DOHH2 (cell line): ENCODE data around the gene FBXO10.

Experiments
- H3F3A ChIP-seq: fragments of 200-600 bp; sonication (generic), shearing (Covaris generic); 2 replicates; pipeline ENCODE4 v1.6.0; 2016; ENCODE audit warnings: antibody characterized with exemption, mild to moderate bottlenecking; ENCODE audit not compliant: control insufficient read depth, insufficient read depth
- H3K27ac ChIP-seq: fragments of 200-600 bp; sonication (generic); 2 replicates; pipeline ENCODE4 v1.5.1; 2014; ENCODE audit warnings: low read depth, mild to moderate bottlenecking, low read length, moderate library complexity
- H3K27me3 ChIP-seq: fragments of 200-600 bp; sonication (generic); 2 replicates; pipeline ENCODE4 v1.6.1; 2014; ENCODE audit warnings: mild to moderate bottlenecking, low read length, mixed read lengths; ENCODE audit not compliant: control insufficient read depth
- H3K36me3 ChIP-seq: fragments of 200-600 bp; sonication (generic); 2 replicates; pipeline ENCODE4 v1.6.1; 2014; ENCODE audit warnings: mild to moderate bottlenecking, low read length, moderate library complexity, mixed read lengths; ENCODE audit not compliant: control insufficient read depth
- H3K4me1 ChIP-seq: fragments of 200-600 bp; sonication (generic); 2 replicates; pipeline ENCODE4 v1.6.1; 2014; ENCODE audit warnings: mild to moderate bottlenecking, low read length, mixed read lengths; ENCODE audit not compliant: control insufficient read depth
- H3K4me2 ChIP-seq: fragments of 200-600 bp; sonication (generic); 2 replicates; pipeline ENCODE4 v1.6.0; 2014; ENCODE audit warnings: mild to moderate bottlenecking, low read length, moderate library complexity
- H3K4me3 ChIP-seq: fragments of 200-600 bp; sonication (generic); 2 replicates; pipeline ENCODE4 v1.5.1; 2014; ENCODE audit warnings: mild to moderate bottlenecking, low read length, mixed read lengths
- H3K79me2 ChIP-seq: fragments of 200-600 bp; sonication (generic); 2 replicates; pipeline ENCODE4 v1.6.1; 2014; ENCODE audit warnings: mild to moderate bottlenecking, low read length, mixed read lengths; ENCODE audit not compliant: control insufficient read depth
- H3K9me2 ChIP-seq: fragments of 200-600 bp; sonication (generic); replicated peaks from 2 replicates; pipeline ENCODE4 v1.6.1; 2014; ENCODE audit warnings: mild to moderate bottlenecking, low read length, mixed read lengths; ENCODE audit not compliant: control insufficient read depth
- H3K9me3 ChIP-seq: fragments of 200-600 bp; sonication (generic); 2 replicates; pipeline ENCODE4 v1.6.1; 2014; ENCODE audit warnings: antibody characterized with exemption, low read length, mixed read lengths; ENCODE audit not compliant: control insufficient read depth, insufficient read depth
- H4K20me1 ChIP-seq: fragments of 200-600 bp; sonication (generic); 2 replicates; pipeline ENCODE4 v1.6.0; 2014; ENCODE audit warnings: low read depth, mild to moderate bottlenecking, antibody characterized with exemption, low read length, moderate library complexity; ENCODE audit not compliant: control insufficient read depth, insufficient read depth
- EZH2phosphoT487 ChIP-seq: fragments of 200-600 bp; sonication (generic); IDR thresholded peaks from 2 replicates; pipeline ENCODE4 v1.6.1; 2017; ENCODE audit warnings: borderline replicate concordance, mild to moderate bottlenecking, antibody characterized with exemption, low read length, moderate library complexity, mixed read lengths
- TF ChIP-seq, protein P1 (sequence below): fragments of 200-600 bp; sonication (generic); IDR thresholded peaks from one replicate; pipeline ENCODE4 v1.5.1; 2014; ENCODE audit warnings: antibody characterized with exemption, mild to moderate bottlenecking, low read depth, low read length; ENCODE audit not compliant: poor library complexity, severe bottlenecking

Gene FBXO10

GRCh38 chr9:37466037-37466709 lies 110.0 kb downstream of the FBXO10 start:
- Histone ChIP-seq H3K79me2 (peaks cover 39% of the 10 kb centered on the region), H3K4me1 (peaks cover 34% of the 10 kb centered on the region), H3K27ac (peak overlapping the region; percentile 74), H3K27me3 (no peaks in the 10 kb centered on the region), H3K4me2 (peak overlapping the region; percentile 99), H4K20me1 (0 out of 2 replicates have a peak, but pooled peaks cover 6% of the 10 kb centered on the region), H3K9me3 (no peaks in the 10 kb centered on the region), H3K36me3 (peaks cover 14% of the 10 kb centered on the region; the same call in 1 of the 2 replicates), H3K4me3 (peak overlapping the region; percentile 98), H3K9me2 (no peaks in the 10 kb centered on the region), H3F3A (peaks cover 7% of the 10 kb centered on the region)
- TF ChIP-seq EZH2phosphoT487, result no peak
- TF ChIP-seq, protein P1, sequence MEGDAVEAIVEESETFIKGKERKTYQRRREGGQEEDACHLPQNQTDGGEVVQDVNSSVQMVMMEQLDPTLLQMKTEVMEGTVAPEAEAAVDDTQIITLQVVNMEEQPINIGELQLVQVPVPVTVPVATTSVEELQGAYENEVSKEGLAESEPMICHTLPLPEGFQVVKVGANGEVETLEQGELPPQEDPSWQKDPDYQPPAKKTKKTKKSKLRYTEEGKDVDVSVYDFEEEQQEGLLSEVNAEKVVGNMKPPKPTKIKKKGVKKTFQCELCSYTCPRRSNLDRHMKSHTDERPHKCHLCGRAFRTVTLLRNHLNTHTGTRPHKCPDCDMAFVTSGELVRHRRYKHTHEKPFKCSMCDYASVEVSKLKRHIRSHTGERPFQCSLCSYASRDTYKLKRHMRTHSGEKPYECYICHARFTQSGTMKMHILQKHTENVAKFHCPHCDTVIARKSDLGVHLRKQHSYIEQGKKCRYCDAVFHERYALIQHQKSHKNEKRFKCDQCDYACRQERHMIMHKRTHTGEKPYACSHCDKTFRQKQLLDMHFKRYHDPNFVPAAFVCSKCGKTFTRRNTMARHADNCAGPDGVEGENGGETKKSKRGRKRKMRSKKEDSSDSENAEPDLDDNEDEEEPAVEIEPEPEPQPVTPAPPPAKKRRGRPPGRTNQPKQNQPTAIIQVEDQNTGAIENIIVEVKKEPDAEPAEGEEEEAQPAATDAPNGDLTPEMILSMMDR, result no peak

DNA sequence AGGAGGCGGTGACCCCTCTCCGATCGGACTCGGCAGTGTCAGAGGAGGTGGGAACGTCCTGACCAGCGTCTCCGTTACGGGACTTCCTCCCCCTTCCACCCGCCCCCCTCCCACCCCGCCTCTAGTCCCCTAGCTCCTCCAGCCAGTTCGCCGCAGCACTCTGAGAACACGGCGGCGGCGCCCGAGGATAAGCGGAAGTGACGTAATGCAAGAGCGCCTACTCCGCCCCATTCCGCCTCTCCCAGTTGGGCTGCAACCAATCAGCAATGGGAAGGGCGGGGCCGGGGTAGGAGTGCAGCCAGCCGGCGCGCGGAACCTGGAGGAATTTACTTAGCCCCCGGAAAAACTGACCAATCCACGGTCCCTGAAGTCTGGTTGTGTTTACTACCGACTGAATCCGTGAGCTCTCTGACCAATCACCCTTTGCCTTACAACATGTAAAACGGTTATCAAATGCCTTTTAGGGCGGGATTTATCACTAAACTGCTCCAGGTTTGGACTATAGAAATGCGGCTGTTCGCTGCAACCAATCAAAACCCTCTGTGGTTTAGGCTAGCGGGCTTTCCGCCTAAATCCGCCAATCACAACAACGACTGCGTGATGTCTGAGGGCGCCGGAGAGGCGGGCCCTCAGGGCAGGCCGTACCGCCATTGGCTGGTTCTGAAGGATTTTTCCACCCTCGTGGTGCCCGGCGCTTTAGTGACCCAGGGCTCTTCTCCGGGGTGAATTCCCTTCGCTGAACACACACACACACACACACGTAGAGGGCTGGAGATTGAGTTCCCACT lies 110.7 kb downstream of the FBXO10 start, which contains the start of gene ZBTB5:
Gene ZBTB5 (minus strand): TSS at position 202 of the 788 bp plus-strand sequence. CDS start 22,899 bp downstream, outside the sequence.
- H3K4me2 ChIP-seq, result peak within 1 kb of the TSS; percentile 99
- H3K9me3 ChIP-seq, result no peaks in the 10 kb centered on the region
- peaks cover 4% of the 10 kb centered on the region; the same call in 1 of the 2 replicates for H3F3A ChIP-seq
- H3K36me3 ChIP-seq, result peaks cover 14% of the 10 kb centered on the region; the same call in 1 of the 2 replicates
- 0 out of 2 replicates have a peak, but pooled peaks cover 6% of the 10 kb centered on the region for H4K20me1 ChIP-seq
- peak within 1 kb of the TSS; percentile 98 for H3K4me3 ChIP-seq
- peak within 1 kb of the TSS; percentile 74 for H3K27ac ChIP-seq
- H3K4me1 ChIP-seq, result peaks cover 34% of the 10 kb centered on the region
- no peaks in the 10 kb centered on the region for H3K27me3 ChIP-seq
- H3K79me2 ChIP-seq, result peaks cover 46% of the 10 kb centered on the region
- no peaks in the 10 kb centered on the region for H3K9me2 ChIP-seq
- no peak for TF ChIP-seq EZH2phosphoT487
- TF ChIP-seq, protein P1, result no peak

DNA sequence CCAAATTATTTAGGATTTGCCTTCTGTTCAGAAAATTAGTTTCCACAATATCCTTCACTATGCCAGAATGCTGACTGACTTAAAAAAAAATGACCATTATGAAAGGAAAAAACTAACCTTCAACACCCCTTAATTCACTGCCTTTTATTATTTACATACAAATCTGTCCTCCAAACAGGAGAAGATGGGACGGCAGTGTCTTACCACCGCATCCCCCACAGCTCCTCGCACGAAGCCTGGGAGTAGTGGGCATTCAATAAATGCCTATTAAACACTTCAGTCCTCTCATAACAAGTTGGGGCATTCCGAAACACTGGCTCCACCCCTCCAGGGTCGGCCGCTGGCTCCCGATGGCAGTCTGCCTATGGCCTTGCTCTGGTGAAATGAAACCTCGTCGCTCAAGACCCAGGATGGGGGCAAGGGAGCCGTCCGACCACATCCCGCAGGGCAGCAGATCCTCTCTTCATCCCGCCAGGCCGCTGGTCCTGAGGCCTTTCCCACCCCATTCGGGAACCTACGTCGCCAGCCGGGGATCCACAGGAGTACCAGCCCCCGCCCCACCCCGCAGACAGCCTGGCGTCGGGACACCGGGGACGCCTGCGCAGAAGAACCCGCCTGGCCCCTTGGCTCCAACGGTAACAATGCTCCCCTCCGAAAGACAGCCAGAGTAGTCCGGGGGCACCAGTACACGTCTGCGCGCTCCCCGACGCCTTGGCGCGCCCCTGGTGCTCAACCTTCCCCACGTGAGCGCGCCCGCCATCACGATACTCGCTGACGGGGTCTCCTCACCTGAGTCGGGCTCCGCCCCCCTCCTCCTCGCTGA lies 111.5 kb downstream of the FBXO10 start:
- H3K4me3 ChIP-seq, result peak overlapping the region; percentile 98
- H3K36me3 ChIP-seq, result peaks cover 14% of the 10 kb centered on the region; the same call in 1 of the 2 replicates
- TF ChIP-seq, protein P1, result no peak
- TF ChIP-seq EZH2phosphoT487, result no peak
- H3K9me2 ChIP-seq, result no peaks in the 10 kb centered on the region
- 0 out of 2 replicates have a peak, but pooled peaks cover 6% of the 10 kb centered on the region for H4K20me1 ChIP-seq
- H3F3A ChIP-seq, result no peaks in the 10 kb centered on the region
- H3K79me2 ChIP-seq, result peaks cover 54% of the 10 kb centered on the region
- no peaks in the 10 kb centered on the region for H3K27me3 ChIP-seq
- no peaks in the 10 kb centered on the region for H3K9me3 ChIP-seq
- peak overlapping the region; percentile 74 for H3K27ac ChIP-seq
- H3K4me1 ChIP-seq, result peaks cover 34% of the 10 kb centered on the region
- H3K4me2 ChIP-seq, result peak overlapping the region; percentile 86
